Jurkat, Clone E6-1 (cell line): ENCODE measurements around the gene NDUFS2.

Source experiments
- DNase-seq: peaks from one replicate; pipeline ENCODE4 v3.0.0-alpha.2; 2011; ENCODE audit warnings: low read depth, low spot score
- H3K4me3 ChIP-seq: 2 replicates; pipeline ENCODE4 v1.5.1; 2011; ENCODE audit warnings: mild to moderate bottlenecking, low read length, control low read depth, moderate library complexity

The NDUFS2 gene

GRCh38 chr1:161261261-161262235 is 59.4 kb downstream of the NDUFS2 start:
- no peak for DNase-seq
- no peak overlapping the region for H3K4me3 ChIP-seq
